ENCODE measurements around the gene CAMK2B. TPM values are rescaled to one million over a fixed set of nuclear protein-coding genes. Genes with fewer than 3 reads are reported as not detected.

CAMK2B gene
- total RNA-seq, 4 donors from 2014 or later: 0.50 to 2.0 (median 1.2) TPM

GRCh38 chr7:44333911-44334733, 8.7 kb upstream of the CAMK2B start:
- Histone ChIP-seq H3K36me3 (no peaks in the 10 kb centered on the region), H3K27me3 (no peaks in the 10 kb centered on the region), H3K4me1 (peaks cover 3 to 10% (median 5%) of the 10 kb centered on the region in 4 donors), H3K27ac (replicated peaks in 1 of 4) (no peak overlapping the region), H3K9me3 (peaks cover 0 to 16% (median 8%) of the 10 kb centered on the region in 4 donors), H3K4me3 (no peak overlapping the region)
- no peak for TF ChIP-seq POLR2A (IDR thresholded peaks at IDR 0.05; ENCODE audit: low read depth)
- no peak for TF ChIP-seq CTCF (IDR thresholded peaks at IDR 0.05)
- TF ChIP-seq POLR2AphosphoS5 (IDR thresholded peaks at IDR 0.05): no peak
- no peak for TF ChIP-seq EP300 (IDR thresholded peaks at IDR 0.05)
- peak; percentile 90 for DNase-seq (ENCODE audit: extremely low spot score)
- intact Hi-C loops (cut with DNase I): no loop called here
- WGBS: 57% methylated on average over 19 of the region's 19 CpGs

- H3K9me3 ChIP-seq: peaks cover 0 to 6% (median 3%) of the 10 kb centered on the region in 4 donors
- TF ChIP-seq POLR2AphosphoS5 (IDR thresholded peaks at IDR 0.05): no peak
- H3K4me1 ChIP-seq: peaks cover 3 to 10% (median 5%) of the 10 kb centered on the region in 4 donors
- intact Hi-C loops (cut with DNase I): no loop called here
- no peak overlapping the region for H3K4me3 ChIP-seq
- WGBS: 63% methylated on average over 5 of the region's 5 CpGs
- H3K27me3 ChIP-seq: peaks cover 0 to 15% (median 0%) of the 10 kb centered on the region in 4 donors
- DNase-seq (ENCODE audit: extremely low spot score): no peak
- H3K27ac ChIP-seq (replicated peaks in 1 of 4): no peak overlapping the region
- H3K36me3 ChIP-seq: no peaks in the 10 kb centered on the region
These were observed 6.3 kb upstream of the CAMK2B start for GRCh38 chr7:44331682-44332081.

GRCh38 chr7:44330331-44330730, 4.9 kb upstream of the CAMK2B start:
- H3K27ac ChIP-seq (replicated peaks in 1 of 4): no peak overlapping the region
- H3K9me3 ChIP-seq: no peaks in the 10 kb centered on the region
- intact Hi-C loops (cut with DNase I): no loop called here
- H3K27me3 ChIP-seq: peaks cover 0 to 27% (median 0%) of the 10 kb centered on the region in 4 donors
- H3K4me3 ChIP-seq: no peak overlapping the region
- DNase-seq (ENCODE audit: extremely low spot score): no peak
- H3K4me1 ChIP-seq: peaks cover 3 to 19% (median 12%) of the 10 kb centered on the region in 4 donors
- H3K36me3 ChIP-seq: no peaks in the 10 kb centered on the region
- TF ChIP-seq POLR2A (IDR thresholded peaks at IDR 0.05; ENCODE audit: low read depth) (no peak), POLR2AphosphoS5 (IDR thresholded peaks at IDR 0.05) (no peak), CTCF (IDR thresholded peaks at IDR 0.05) (no peak), EP300 (IDR thresholded peaks at IDR 0.05) (no peak)
- 79% methylated on average over 6 of the region's 6 CpGs for WGBS

- H3K27me3 ChIP-seq: peaks cover 0 to 31% (median 0%) of the 10 kb centered on the region in 4 donors
- intact Hi-C loops (cut with DNase I): no loop called here
- no peak overlapping the region for H3K4me3 ChIP-seq
- H3K4me1 ChIP-seq: peaks cover 3 to 23% (median 12%) of the 10 kb centered on the region in 4 donors
- no peak for TF ChIP-seq CTCF (IDR thresholded peaks at IDR 0.05)
- TF ChIP-seq POLR2AphosphoS5 (IDR thresholded peaks at IDR 0.05): no peak
- no peak for TF ChIP-seq POLR2A (IDR thresholded peaks at IDR 0.05; ENCODE audit: low read depth)
- no peak for TF ChIP-seq EP300 (IDR thresholded peaks at IDR 0.05)
- DNase-seq (ENCODE audit: extremely low spot score): no peak
- no peaks in the 10 kb centered on the region for H3K9me3 ChIP-seq
- H3K36me3 ChIP-seq: no peaks in the 10 kb centered on the region
- H3K27ac ChIP-seq (replicated peaks in 1 of 4): no peak overlapping the region
- 80% methylated on average over 2 of the region's 3 CpGs for WGBS
These were observed 4.5 kb upstream of the CAMK2B start for GRCh38 chr7:44329888-44330287.

- DNase-seq (ENCODE audit: extremely low spot score): peak; percentile 53
- H3K4me3 ChIP-seq: no peak overlapping the region
- no peak for TF ChIP-seq CTCF (IDR thresholded peaks at IDR 0.05)
- TF ChIP-seq EP300 (IDR thresholded peaks at IDR 0.05): no peak
- TF ChIP-seq POLR2AphosphoS5 (IDR thresholded peaks at IDR 0.05): no peak
- no peak for TF ChIP-seq POLR2A (IDR thresholded peaks at IDR 0.05; ENCODE audit: low read depth)
- H3K36me3 ChIP-seq: no peaks in the 10 kb centered on the region
- WGBS: 92% methylated on average over 2 of the region's 2 CpGs
- no peaks in the 10 kb centered on the region for H3K9me3 ChIP-seq
- H3K4me1 ChIP-seq: peaks cover 0 to 28% (median 17%) of the 10 kb centered on the region in 4 donors
- peaks cover 0 to 39% (median 6%) of the 10 kb centered on the region in 4 donors for H3K27me3 ChIP-seq
- no peak overlapping the region for H3K27ac ChIP-seq (replicated peaks in 1 of 4)
- intact Hi-C loops (cut with DNase I): no loop called here
These were observed 3.7 kb upstream of the CAMK2B start for GRCh38 chr7:44329081-44329480.
